ENCODE results near the gene HCFC1. TPM values are rescaled to one million over a fixed set of nuclear protein-coding genes. Genes with fewer than 3 reads are reported as not detected.

Gene HCFC1
- total RNA-seq, 1 experiment from 2014 or later, result 77.7 TPM

GRCh38 chrX:153956044-153956907 is 15.3 kb downstream of the HCFC1 start:
- peaks cover 62% of the 10 kb centered on the region for H3K36me3 Mint-ChIP-seq (ENCODE audit: insufficient read depth, unreplicated experiment)
- H3K4me3 Mint-ChIP-seq (ENCODE audit: low read depth, unreplicated experiment), result no peak overlapping the region
- CTCF ChIA-PET, result no interaction called here
- TF ChIP-seq, protein P1, sequence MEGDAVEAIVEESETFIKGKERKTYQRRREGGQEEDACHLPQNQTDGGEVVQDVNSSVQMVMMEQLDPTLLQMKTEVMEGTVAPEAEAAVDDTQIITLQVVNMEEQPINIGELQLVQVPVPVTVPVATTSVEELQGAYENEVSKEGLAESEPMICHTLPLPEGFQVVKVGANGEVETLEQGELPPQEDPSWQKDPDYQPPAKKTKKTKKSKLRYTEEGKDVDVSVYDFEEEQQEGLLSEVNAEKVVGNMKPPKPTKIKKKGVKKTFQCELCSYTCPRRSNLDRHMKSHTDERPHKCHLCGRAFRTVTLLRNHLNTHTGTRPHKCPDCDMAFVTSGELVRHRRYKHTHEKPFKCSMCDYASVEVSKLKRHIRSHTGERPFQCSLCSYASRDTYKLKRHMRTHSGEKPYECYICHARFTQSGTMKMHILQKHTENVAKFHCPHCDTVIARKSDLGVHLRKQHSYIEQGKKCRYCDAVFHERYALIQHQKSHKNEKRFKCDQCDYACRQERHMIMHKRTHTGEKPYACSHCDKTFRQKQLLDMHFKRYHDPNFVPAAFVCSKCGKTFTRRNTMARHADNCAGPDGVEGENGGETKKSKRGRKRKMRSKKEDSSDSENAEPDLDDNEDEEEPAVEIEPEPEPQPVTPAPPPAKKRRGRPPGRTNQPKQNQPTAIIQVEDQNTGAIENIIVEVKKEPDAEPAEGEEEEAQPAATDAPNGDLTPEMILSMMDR (IDR thresholded peaks at IDR 0.05; ENCODE audit: unreplicated experiment), result no peak
- BruUV-seq (replicated peaks), result no TSS peak
- H3K27me3 Mint-ChIP-seq (ENCODE audit: unreplicated experiment), result no peaks in the 10 kb centered on the region
- no peak for DNase-seq
- intact Hi-C loops (cut with micrococcal nuclease; ENCODE audit: unreplicated experiment), result no loop called here
- no peaks in the 10 kb centered on the region for H3K4me1 Mint-ChIP-seq (ENCODE audit: low read depth, unreplicated experiment)
- H3K27ac Mint-ChIP-seq (ENCODE audit: unreplicated experiment), result no peak overlapping the region
- no peaks in the 10 kb centered on the region for H3K9me3 Mint-ChIP-seq (ENCODE audit: low read depth, unreplicated experiment)

- Mint-ChIP-seq H3K9me3 (ENCODE audit: low read depth, unreplicated experiment) (no peaks in the 10 kb centered on the region), H3K27me3 (ENCODE audit: unreplicated experiment) (no peaks in the 10 kb centered on the region), H3K27ac (ENCODE audit: unreplicated experiment) (no peak overlapping the region), H3K4me3 (ENCODE audit: low read depth, unreplicated experiment) (no peak overlapping the region), H3K36me3 (ENCODE audit: insufficient read depth, unreplicated experiment) (peaks cover 57% of the 10 kb centered on the region), H3K4me1 (ENCODE audit: low read depth, unreplicated experiment) (no peaks in the 10 kb centered on the region)
- CTCF ChIA-PET, result no interaction called here
- BruUV-seq (replicated peaks), result no TSS peak
- intact Hi-C loops (cut with micrococcal nuclease; ENCODE audit: unreplicated experiment), result no loop called here
- no peak for DNase-seq
- TF ChIP-seq, protein P1 (IDR thresholded peaks at IDR 0.05; ENCODE audit: unreplicated experiment), result no peak
Measured at GRCh38 chrX:153955228-153955732, 16.3 kb downstream of the HCFC1 start.

DNA sequence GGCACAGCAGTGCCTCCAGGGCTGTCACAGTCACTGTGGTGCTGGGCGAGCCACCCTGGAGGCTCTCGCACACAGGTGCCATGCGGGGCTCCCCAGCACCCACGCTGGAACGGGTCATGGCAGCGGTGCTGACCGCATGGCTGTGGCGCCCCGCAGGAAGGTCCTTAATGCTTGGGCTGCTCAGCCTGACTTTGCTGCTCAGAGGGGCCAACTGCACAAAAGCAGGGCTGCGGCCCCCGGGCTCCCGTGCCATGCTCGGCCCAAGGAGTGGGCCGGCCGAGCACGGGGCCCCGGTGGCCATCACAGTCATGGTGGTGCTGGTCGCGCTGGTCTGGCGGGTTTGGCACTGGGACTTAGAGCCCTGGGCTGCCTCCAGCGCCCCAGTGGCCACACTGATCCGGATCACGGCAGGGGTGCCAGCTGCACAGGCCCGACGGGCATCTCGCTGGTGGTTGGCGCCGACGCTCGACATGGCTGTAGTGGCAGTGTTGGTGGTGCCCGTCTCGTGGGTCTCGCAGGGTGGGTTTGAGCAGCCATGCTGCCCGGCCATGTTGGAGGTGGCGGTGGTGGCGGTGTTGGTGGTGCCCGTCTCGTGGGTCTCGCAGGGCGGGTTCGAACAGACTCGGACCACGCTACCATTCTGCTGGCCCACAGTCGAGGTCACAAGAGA is 16.9 kb downstream of the HCFC1 start:
- Mint-ChIP-seq H3K27ac (ENCODE audit: unreplicated experiment) (no peak overlapping the region), H3K4me1 (ENCODE audit: low read depth, unreplicated experiment) (no peaks in the 10 kb centered on the region), H3K4me3 (ENCODE audit: low read depth, unreplicated experiment) (no peak overlapping the region), H3K36me3 (ENCODE audit: insufficient read depth, unreplicated experiment) (peaks cover 51% of the 10 kb centered on the region), H3K27me3 (ENCODE audit: unreplicated experiment) (no peaks in the 10 kb centered on the region), H3K9me3 (ENCODE audit: low read depth, unreplicated experiment) (no peaks in the 10 kb centered on the region)
- TF ChIP-seq, protein P1 (IDR thresholded peaks at IDR 0.05; ENCODE audit: unreplicated experiment), result no peak
- TSS peak; percentile 21 for BruUV-seq (replicated peaks)
- intact Hi-C loops (cut with micrococcal nuclease; ENCODE audit: unreplicated experiment), result no loop called here
- CTCF ChIA-PET, result no interaction called here
- no peak for DNase-seq

DNA sequence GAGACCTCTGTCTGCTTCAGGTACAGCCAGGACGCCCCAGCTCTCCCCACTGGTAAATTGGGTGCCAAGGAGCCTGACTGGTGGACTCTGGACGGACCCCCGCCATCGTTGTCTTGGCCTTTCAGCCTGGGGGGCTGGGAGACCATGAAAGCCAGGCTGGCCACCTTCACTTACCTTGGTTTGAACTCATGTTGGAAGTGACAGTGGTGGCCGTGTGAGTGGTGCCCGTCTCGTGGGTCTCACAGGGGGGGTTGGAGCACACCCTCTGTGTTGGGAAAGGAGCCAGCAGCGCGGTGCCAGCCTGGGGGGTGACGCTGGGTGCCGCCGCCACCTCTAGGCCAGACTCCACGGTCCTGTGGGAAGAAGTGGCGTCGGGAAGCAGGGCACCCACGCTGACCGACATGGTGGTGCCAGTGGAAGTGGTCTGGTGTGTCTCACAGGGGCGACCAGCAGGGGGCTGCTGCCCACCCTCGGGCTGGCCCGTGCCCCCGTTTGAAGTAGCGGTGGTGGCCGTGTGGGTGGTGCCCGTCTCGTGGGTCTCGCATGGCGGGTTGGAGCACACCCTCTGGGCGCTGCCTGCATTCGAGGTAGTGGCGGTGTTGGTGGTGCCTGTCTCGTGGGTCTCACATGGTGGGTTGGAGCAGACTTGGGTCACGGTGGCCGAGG is 17.6 kb downstream of the HCFC1 start:
- Mint-ChIP-seq H3K4me3 (ENCODE audit: low read depth, unreplicated experiment) (no peak overlapping the region), H3K4me1 (ENCODE audit: low read depth, unreplicated experiment) (no peaks in the 10 kb centered on the region), H3K27ac (ENCODE audit: unreplicated experiment) (no peak overlapping the region), H3K9me3 (ENCODE audit: low read depth, unreplicated experiment) (no peaks in the 10 kb centered on the region), H3K27me3 (ENCODE audit: unreplicated experiment) (no peaks in the 10 kb centered on the region), H3K36me3 (ENCODE audit: insufficient read depth, unreplicated experiment) (peaks cover 48% of the 10 kb centered on the region)
- no peak for DNase-seq
- CTCF ChIA-PET, result no interaction called here
- no TSS peak for BruUV-seq (replicated peaks)
- intact Hi-C loops (cut with micrococcal nuclease; ENCODE audit: unreplicated experiment), result no loop called here
- TF ChIP-seq, protein P1 (IDR thresholded peaks at IDR 0.05; ENCODE audit: unreplicated experiment), result no peak
